H1 (cell line): ENCODE data around the gene KLF13. TPM values are rescaled to one million over a fixed set of nuclear protein-coding genes. Genes with fewer than 3 reads are reported as not detected.

Experiments
- BCL11A ChIP-seq, 2 experiments: IDR thresholded peaks; one replicate each; pipeline ENCODE4 v1.6.1; 2011; ENCODE audit warnings: low read depth in 2 of 2, low read length in 2 of 2, mild to moderate bottlenecking in 2 of 2
- EP300 ChIP-seq, 2 experiments: IDR thresholded peaks; 1 replicate in 1 of 2; 2 replicates in 1 of 2; pipeline ENCODE4 v1.6.1; 2011 to 2012; ENCODE audit warnings: low read depth in 2 of 2, low read length in 2 of 2, mild to moderate bottlenecking in 2 of 2, borderline replicate concordance in 1 of 2, inconsistent platforms in 1 of 2, moderate library complexity in 1 of 2
- EZH2 ChIP-seq: fragments of 200-600 bp; sonication (generic); IDR thresholded peaks from 2 replicates; pipeline ENCODE4 v1.7.1; 2012; ENCODE audit warnings: low read depth, mild to moderate bottlenecking, moderate library complexity, low read length, inconsistent platforms; ENCODE audit not compliant: severe bottlenecking
- GABPA ChIP-seq: IDR thresholded peaks from 2 replicates; pipeline ENCODE4 v1.6.1; 2011; ENCODE audit warnings: mild to moderate bottlenecking, low read length, moderate library complexity, borderline replicate concordance; ENCODE audit not compliant: insufficient read depth
- HDAC6 ChIP-seq: IDR thresholded peaks from one replicate; pipeline ENCODE4 v1.7.1; 2012; ENCODE audit warnings: low read depth, mild to moderate bottlenecking, inconsistent platforms, low read length, moderate library complexity
- RFX5 ChIP-seq: IDR thresholded peaks from 2 replicates; pipeline ENCODE4 v1.6.1; 2011; ENCODE audit warnings: low read depth, low read length, improper control_type of control experiment, borderline replicate concordance
- SIN3A ChIP-seq, 2 experiments: IDR thresholded peaks in 1 of 2; conservative IDR thresholded peaks in 1 of 2; 2 replicates each; pipeline ENCODE4 v1.6.1; 2011 to 2012; ENCODE audit warnings: low read length in 2 of 2, improper control_type of control experiment in 1 of 2, low read depth in 1 of 2, mild to moderate bottlenecking in 1 of 2
- SIRT6 ChIP-seq: IDR thresholded peaks from one replicate; pipeline ENCODE4 v1.7.1; 2012; ENCODE audit warnings: low read length, inconsistent platforms
- TAF7 ChIP-seq: optimal IDR thresholded peaks from 2 replicates; pipeline ENCODE3; 2011; ENCODE audit warnings: low read depth, mild to moderate bottlenecking, inconsistent platforms, low read length, moderate library complexity, borderline replicate concordance
- TCF12 ChIP-seq: IDR thresholded peaks from 2 replicates; pipeline ENCODE4 v1.6.1; 2011; ENCODE audit warnings: low read depth, mild to moderate bottlenecking, low read length
- polyA plus RNA-seq, 7 experiments: library from polyadenylated mRNA; depleted of rRNA in 3 of 7; stranded (reverse) in 5 of 7; unstranded in 2 of 7; fragments of >200 nt in 5 of 7; fragments of 200-250 nt in 2 of 7; gene quantifications; 1 replicate in 5 of 7; 2 replicates in 1 of 7; 4 replicates in 1 of 7; pipeline versions ENCODE4 v1.2.1 to v1.2.3, GENCODE V29; 2011 to 2013; ENCODE audit warnings: missing spikeins in 2 of 7, mixed read lengths in 2 of 7
- total RNA-seq: library from RNA; stranded (reverse); fragmentation: NEBNext Ultra II Directional; extraction: Animal tissue kit (Norgen Biotek cat#: 25700); gene quantifications from 2 replicates; pipeline ENCODE4 v1.2.1, GENCODE V29; 2021

Gene KLF13
- total and polyA plus RNA-seq, 2 of the 8 experiments (the other 6 are each of a cell fraction or from before 2014, with no cell fraction given) = 18.3 to 33.4 TPM

DNA sequence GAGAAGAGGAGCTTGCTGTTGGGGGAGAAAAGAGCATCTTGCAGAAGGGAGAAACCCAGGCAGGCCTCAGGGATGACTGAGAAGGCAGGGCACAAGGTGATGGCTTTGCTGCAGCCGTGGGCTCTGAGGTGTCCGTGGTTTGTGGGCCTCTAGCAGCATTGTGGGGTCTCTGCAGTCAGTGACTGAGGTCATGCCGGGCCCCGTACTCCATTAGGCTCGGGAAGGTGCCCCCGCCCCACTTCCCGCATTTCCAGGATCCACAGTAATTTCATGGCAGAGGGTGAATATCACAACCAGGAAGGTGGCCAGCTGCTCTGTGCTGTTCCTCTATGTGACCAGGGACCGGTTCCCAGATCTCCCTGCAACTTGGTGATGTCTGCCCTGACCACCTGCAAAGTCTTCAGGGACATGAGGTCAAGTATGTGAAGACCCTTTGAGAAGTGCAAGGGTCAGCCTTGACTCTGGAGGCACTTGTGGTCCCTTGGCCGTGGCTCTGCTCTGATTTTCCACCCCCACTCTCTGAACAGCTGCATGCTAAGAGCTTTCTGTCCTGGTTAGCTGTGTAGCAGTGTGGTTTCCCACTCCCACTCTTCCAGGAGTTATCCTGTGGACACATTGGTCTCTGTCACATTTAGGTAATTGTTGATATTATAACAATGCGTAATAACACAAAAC is 3.6 kb downstream of the KLF13 start (continued):
- TF ChIP-seq SIRT6 = no peak
- TF ChIP-seq HDAC6 = no peak
- TF ChIP-seq SIN3A (conservative IDR thresholded peaks at IDR 0.05 in 1 of 2, IDR thresholded peaks at IDR 0.05 in 1 of 2; ENCODE audit: low read depth in 1 of 2, low read length in 2 of 2) = no peak
- TF ChIP-seq BCL11A (IDR thresholded peaks at IDR 0.05; ENCODE audit: low read depth in 2 of 2, low read length in 2 of 2) = no peak
- TF ChIP-seq EP300 (IDR thresholded peaks at IDR 0.05; ENCODE audit: borderline replicate concordance in 1 of 2, low read depth in 2 of 2, low read length in 2 of 2) = no peak
- TF ChIP-seq GABPA = no peak
- TF ChIP-seq TAF7 = no peak
- TF ChIP-seq EZH2 = no peak
- TF ChIP-seq TCF12 = no peak
- TF ChIP-seq RFX5 = no peak
